Bronchial smooth muscle cell (primary cell): ENCODE results near the gene SYCN. TPM values are rescaled to one million over a fixed set of nuclear protein-coding genes. Genes with fewer than 3 reads are reported as not detected.

Experiments
- total RNA-seq: library from RNA; depleted of rRNA; stranded (reverse); fragments of >200 nt; gene quantifications from 2 replicates; pipeline ENCODE4 v1.2.1, GENCODE V29; 2014

The SYCN gene
- not detected in 2 replicates for total RNA-seq

GRCh38 chr19:39203372-39204341, at the start of gene SYCN:
TSS of gene SYCN (minus strand) at chr19:39204263. CDS start at chr19:39204254, 9 bp downstream.

GRCh38 chr19:39248806-39249205, 44.7 kb upstream of the SYCN start, which contains the start of gene IFNL4:
TSS of gene IFNL4 (minus strand) at chr19:39248856.

GRCh38 chr19:39244410-39245100, 40.5 kb upstream of the SYCN start, which contains the start of gene IFNL3:
TSS of gene IFNL3 (minus strand) at chr19:39245006. CDS start at chr19:39244967, 39 bp downstream.

GRCh38 chr19:39196860-39197562, 7.1 kb downstream of the SYCN start, which contains the start of gene NCCRP1:
TSS of gene NCCRP1 (plus strand) at chr19:39196964. CDS start at chr19:39196983, 19 bp downstream.

Other genes starting within 250 kb of the SYCN start
- gene FBXO17, start 228.5 kb downstream of the SYCN start, total RNA-seq, result 23.0 and 27.2 TPM in 2 replicates
- 1.9 and 4.5 TPM in 2 replicates for gene FBXO27, start 171.7 kb downstream of the SYCN start, total RNA-seq
- gene ACP7, start 119.9 kb downstream of the SYCN start, total RNA-seq, result 0.16 and 0.17 TPM in 2 replicates
- 5.2 and 6.2 TPM in 2 replicates for gene PAK4, start 78.5 kb downstream of the SYCN start, total RNA-seq
- gene NCCRP1, start 7.3 kb downstream of the SYCN start, total RNA-seq, result under 0.01 TPM in 1 of 2 replicates, not detected in the other
- gene IFNL3, start 40.7 kb upstream of the SYCN start, total RNA-seq, result not detected in 2 replicates
- not detected in 2 replicates for gene IFNL4, start 44.6 kb upstream of the SYCN start, total RNA-seq
- gene IFNL2, start 64.1 kb upstream of the SYCN start, total RNA-seq, result not detected in 2 replicates
- gene IFNL1, start 92.1 kb upstream of the SYCN start, total RNA-seq, result not detected in 2 replicates
- gene LRFN1, start 116.6 kb upstream of the SYCN start, total RNA-seq, result under 0.01 TPM in 2 replicates
- gene GMFG, start 131.8 kb upstream of the SYCN start, total RNA-seq, result 0.32 and 0.60 TPM in 2 replicates
- 38.6 and 53.2 TPM in 2 replicates for gene SAMD4B, start 138.2 kb upstream of the SYCN start, total RNA-seq
- gene PAF1, start 186.8 kb upstream of the SYCN start, total RNA-seq, result 57.8 and 61.7 TPM in 2 replicates
- 12.8 and 19.1 TPM in 2 replicates for gene MED29, start 187.1 kb upstream of the SYCN start, total RNA-seq
- gene ZFP36, start 202.6 kb upstream of the SYCN start, total RNA-seq, result 2.4 and 3.0 TPM in 2 replicates
- gene PLEKHG2, start 208.4 kb upstream of the SYCN start, total RNA-seq, result 11.0 and 23.0 TPM in 2 replicates
- 96.1 and 102 TPM in 2 replicates for gene RPS16, start 231.7 kb upstream of the SYCN start, total RNA-seq
- gene SUPT5H, start 241.3 kb upstream of the SYCN start, total RNA-seq, result 70.6 and 85.5 TPM in 2 replicates